GDM1 (cell line): ENCODE results near the gene TNFAIP1.
"Not testable (repeated sequence)": the region's sequence is repeated elsewhere in the genome, so short reads cannot be mapped to it uniquely, and the experiment has no call there.

Experiments
- DNase-seq: peaks from one replicate; lab custom pipeline; 2025; lab: John Stamatoyannopoulos, UW

The TNFAIP1 gene

DNA sequence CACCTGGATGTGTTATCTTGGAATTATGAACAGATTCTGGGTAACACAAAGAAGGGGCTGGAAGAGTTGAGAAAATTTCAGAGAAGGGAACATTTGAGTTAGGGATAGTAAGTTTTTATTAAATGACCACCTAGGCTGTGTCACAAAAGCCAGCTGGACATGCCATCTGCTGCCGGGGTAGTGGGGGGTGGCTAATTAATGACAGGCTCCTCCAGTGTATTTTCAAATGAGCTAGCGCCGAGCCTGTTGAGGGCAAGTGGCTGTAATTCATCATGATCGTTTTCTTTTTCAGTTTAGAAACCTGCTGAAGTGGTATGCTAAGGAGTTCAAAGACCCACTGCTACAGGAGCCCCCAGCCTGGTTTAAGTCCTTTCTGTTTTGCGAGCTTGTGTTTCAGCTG is 10.3 kb upstream of the TNFAIP1 start:
- no peak for DNase-seq

DNA sequence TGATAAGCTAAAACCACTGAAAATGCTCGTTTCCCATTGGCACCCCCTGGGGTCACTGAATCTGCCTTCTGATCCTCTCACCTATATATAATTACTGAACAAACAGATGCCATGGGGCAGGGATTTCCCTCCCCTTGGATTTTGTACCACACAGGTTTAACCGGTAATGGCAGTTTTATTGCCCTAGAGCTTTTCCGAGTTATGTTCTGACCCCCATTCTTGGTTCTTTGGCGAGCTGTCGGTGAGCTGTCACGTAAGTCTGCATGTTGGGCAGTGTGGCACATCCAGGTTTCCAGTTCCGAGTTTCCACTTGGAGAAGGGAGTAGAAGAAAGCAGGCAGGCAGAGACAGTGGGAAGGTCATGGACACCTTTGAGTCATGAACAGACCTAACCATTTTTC is 9.4 kb upstream of the TNFAIP1 start:
- no peak for DNase-seq

DNA sequence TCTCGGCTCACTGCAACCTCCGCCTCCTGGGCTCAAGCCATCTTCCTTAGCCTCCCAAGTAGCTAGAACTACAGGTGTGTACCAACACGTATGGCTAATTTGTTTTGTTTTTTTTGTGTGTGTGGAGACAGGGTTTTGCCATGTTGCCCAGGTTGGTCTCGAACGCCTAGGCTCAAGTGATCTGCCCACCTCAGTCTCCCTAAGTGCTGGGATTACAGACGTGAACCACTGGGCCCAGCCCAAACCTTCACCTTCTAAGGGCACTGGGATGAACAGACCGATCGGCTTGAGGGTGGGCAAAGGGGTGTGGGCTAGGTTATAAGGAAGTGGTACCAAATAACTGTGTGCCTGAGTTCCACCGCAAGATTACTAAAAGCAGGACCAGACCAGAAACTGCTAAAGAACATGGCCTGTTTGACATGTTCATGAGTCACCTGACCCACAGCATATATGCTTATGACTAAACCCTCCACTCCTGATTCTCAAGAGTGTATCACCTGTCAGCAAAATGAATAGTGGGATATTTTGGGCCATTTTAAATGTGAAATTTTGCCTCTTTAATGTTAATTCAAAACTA is 8.4 kb upstream of the TNFAIP1 start:
- no peak for DNase-seq

DNA sequence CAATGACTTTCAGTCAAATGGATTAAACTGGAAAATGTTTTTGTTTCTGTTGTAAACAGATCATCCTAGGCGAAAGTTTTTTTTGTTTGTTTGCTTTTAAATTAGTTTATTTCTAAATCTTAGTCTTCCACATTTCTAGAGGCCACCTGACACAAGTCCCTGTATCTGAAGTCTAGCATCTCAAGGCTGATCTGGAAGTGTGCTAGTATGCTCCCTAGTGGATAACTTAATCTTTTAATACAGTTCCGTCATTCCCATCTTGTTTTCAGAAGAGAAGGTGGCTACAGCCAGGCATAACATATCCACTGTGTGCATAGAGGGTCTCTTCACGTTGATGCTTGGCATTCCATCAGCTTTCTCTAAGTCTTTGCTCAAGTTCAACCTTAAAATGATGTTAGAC is 7.9 kb upstream of the TNFAIP1 start:
- no peak for DNase-seq

DNA sequence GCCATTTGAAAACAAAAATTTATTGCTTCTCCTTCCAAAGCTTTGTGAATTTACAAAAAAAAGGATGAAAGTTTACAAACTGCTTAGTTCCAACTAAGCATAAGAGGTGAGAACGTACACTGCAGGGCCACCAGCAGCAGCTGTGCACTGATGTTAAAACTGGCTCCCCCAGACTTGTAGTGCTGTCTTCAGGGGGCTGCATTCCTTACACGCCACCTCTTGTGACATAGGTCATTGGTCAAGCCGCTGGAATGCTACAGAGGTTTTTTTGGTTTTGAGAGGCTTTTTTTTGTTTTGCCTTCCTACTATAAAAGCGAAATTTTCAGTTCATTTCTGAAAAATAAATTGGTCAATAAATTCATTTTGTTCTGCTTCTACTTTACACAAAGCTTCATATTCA is 7.2 kb upstream of the TNFAIP1 start:
- no peak for DNase-seq

DNA sequence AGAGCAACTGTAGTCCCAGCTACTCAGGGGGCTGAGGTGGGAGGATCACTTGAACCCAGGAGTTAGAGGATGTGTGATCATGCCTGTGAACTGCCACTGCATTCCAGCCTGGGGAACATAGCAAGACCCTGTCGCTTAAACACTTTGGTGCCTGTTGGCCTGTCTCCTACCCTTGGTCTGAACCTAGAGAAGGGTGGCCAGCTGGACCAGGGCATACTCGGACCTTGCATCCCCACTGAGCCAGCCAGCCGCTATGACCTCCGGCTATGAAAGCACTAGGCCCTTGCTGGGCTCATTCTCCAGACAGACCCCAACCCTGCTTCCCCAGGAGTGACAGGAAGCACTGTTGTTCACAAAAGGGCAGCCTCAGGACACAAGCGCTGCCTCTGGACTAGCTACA is 4.9 kb upstream of the TNFAIP1 start:
- no peak for DNase-seq

DNA sequence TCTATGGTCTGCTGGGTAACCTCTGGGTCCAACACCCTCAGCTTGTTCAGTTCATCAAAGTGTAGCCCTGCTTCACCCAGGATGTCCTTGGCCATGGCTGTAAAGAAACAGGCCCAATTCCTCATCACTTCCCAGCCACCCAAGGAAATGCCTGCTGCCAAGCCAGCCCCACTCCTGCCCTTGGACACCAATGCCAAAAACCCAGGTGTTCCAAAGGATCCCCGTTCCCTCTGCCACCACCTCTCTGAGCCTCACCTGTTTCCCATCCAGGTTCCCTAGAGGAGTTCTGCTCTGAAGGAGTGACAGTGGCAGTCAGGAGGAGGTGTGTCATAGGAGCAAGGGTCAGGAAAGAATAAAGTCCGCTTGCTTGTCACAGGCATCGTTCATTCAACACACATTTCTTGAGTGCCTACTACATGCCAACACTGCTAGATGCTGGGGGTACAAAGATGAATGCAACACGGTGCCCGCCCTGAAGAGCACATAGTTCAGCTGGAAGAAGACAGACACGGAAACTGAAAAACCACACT is 3.6 kb upstream of the TNFAIP1 start:
- no peak for DNase-seq

DNA sequence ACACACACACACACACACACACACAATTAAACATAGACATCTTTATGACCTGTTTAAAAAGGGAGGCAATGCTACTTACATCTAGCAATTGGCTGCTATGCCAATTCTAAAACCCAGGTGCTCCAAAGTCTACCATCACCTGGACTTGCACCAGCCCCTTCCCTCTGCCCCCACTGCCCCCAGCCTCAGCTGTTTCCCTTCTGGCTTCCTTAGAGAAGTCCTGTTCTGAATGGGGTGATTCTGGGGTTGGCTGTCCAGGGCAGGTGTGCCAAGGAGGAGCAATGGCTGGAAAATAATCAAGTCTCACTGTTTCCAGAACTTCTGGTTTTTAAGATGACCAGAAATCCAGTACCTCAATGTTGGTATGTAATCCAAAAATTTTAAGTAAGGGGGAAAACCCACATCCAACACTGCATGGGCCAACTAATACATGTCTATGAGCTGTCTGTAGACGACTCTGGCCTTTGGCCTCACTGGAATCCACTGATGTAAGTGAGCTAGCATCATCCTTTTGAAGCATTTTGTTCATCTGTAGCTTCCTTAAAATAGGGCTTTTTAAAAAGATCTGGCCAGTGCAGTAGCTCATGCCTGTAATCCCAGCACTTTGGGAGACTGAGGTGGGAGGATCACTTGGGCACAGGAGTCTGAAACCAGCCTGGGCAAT is 2.3 kb upstream of the TNFAIP1 start:
- DNase-seq, result no peak

DNA sequence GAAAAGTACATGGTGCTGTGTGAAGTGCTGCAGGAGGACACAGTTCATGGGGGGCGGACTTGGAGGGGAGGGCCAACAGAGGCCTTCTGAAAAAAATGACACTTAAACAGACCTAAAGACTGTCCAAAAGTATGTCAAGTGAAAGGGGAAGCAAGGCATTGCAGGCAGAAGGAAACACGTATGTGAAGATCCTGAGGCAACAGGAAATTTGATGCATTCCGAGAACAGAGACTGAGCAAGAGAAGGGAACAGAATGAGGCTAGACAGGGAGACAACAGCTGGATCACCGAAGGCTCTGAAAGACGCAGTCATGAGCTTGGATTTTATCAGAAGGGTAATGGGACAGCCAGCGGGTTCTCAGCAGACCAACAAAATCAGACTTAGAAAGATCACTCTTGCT is 1.4 kb upstream of the TNFAIP1 start:
- no peak for DNase-seq

DNA sequence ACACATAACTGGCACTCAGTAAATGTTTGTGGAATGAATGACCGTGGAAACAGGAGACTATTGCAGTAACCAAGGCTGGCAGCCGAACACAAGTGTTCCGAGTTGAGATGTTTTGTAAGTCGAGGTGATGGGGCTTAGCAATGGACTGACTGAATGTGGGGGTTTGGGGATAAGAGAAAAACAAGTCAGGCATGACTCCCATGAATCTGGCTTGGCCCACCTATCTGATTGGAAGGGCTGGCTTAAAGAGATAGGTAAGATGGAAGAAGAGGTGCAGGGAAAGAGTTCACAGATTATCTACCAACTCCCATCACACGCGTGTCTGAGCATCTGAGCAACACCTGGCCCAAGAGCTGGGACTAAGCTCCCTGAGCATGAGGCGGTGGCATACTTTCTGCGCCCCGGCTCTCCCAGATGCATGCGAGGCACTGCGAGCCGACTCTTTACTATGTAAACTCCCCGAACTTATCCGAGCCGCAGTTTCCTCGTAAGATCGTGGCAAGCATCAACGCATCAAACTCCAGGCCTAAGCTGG is 828 bp upstream of the TNFAIP1 start:
- no peak for DNase-seq

DNA sequence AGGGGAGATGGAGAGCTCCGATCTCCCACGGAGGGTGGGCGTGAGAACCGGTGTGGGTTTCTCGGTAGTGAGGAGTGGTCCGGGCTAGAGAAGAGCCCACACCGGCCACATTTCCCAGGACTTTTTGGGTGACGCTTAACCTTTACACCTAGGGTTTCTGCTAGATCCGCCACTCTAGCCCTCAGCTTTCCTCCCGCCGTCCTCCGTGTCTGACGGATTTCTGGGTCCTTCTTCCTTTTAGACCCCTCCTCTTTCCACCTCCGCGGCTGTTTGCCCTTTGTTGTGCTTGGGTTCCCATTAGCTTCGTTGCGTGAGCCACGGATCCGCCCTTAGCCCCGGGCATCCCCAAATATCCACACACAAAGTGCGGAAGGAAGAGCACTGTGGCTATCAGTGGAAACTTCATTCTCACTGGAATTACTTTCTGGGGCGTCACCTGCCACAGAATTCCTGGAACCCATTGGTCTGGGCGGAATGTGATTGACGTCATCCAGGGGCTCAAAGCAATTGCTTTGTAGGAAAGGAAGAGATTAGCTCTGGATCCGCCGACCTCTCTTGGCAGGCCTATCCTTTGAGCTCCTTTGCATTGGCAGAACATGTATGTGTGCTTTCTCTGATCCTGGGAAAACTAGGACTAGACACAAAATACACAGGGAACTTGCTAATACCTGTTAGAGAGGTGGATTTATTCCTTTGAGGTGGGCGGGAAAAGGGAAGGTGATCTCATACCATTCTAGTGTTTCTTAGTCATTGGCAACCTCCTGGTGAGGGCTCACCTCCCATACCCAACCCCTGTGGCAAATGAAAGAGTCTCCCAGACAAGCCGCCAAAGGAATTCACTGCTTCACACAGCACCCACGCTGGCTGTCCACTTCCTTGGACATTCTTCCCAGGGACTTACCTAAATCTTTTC is 654 bp downstream of the TNFAIP1 start:
- DNase-seq, result no peak

DNA sequence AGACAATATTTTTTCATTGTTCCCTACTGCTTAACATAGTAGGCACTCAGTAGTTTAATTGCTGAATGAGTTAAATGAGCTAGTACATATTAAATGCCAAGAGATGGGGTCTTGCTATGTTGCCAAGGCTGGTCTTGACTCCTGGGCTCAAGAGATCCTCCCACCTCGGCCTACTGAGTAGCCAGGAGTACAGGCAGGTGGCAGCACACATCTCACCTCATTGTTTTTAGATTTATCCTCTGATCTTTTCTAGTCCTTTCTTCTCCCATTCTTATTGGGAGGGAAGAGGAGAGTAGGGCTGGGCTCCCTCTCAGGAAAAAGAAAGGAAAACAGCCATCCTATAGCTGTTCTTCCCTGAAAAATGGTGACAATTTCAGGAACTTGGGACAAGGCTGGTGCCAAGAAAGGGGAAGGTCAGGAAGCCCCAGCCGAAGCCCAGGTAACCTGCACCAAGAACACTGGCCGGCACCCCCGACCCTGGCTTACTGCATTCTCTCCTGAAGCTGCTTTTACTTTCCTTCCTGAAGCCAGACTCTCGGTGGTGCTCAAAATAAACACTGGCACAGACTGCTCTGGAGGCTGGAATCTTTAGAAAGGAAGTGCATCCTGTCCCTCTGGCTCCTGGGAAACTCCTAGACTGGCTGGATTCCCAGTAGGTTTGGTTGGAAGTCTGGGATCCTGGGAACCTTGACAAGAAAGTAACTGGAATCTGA is 2.7 kb downstream of the TNFAIP1 start:
- DNase-seq, result no peak

DNA sequence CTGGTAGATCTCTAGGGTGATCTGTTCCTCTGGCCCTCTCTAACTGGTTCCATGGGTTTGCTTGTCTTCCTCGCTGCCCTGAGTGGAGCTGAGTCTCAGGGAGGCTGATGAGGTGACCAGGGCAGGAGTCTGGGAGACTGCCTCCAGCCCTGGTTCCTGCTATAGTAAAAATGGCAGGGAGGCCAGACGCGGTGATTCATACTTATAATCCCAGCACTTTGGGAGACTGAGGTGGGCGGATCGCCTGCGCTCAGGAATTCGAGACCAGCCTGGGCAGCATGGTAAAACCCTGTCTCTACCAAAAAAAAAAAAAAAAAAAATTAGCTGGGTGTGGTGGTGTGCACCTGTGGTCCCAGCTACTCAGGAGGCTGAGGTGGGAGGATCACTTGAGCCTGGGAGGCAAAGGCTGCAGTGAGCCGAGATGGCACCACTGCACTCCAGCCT is 3.2 kb downstream of the TNFAIP1 start:
- DNase-seq, result not testable (repeated sequence)

DNA sequence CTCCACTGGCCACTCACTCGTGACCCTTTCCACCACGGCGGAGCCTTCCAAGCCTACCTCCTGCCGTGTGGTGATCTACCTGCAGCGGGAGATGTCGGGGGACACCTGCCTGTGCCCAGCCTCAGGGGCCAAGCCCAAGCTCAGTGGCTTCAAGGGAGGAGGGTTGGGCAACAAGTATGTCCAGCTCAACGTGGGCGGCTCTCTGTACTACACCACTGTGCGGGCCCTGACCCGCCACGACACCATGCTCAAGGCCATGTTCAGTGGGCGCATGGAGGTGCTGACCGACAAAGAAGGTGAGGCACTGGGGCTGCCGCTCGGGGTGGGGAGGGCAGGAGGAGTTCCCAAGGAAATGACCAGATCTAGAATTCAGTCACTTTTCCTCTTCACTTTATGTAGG is 3.9 kb downstream of the TNFAIP1 start:
- no peak for DNase-seq

DNA sequence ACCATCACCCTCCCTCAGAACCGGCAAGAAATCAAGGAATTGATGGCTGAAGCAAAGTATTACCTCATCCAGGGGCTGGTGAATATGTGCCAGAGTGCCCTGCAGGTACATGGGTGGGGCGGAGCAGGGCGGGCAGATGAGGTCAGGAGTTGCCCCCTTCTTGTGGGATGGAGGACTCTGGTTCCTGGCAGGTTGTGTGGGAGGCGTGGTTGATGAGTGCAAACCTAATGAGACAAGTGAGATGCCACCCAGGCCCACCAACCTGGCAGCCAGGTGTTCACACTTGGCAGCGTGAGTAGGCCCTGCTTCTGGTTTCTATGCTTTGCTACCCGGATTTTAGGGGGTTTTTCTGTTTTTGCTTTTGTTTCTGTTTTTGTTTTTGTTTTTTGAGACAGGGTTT is 4.8 kb downstream of the TNFAIP1 start:
- no peak for DNase-seq

DNA sequence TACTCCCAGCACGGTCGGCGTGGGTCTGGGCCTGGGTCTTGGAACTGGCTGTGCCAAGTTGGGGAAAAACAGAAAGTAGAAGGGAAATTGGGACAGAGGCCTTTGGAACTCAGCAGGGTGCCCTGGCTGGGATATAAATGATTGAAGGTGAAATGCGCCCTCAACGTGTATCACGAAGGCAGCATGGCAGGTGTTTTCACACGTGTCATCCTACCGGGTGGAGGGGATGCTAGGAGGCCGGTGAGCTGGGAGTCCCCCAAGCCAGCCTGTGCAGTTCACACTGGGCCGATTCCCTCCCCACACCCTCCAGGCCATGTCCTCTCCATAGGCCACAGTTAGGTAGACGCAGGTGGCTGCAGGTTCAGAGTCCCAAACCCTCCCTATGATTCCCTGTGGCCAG is 6.0 kb downstream of the TNFAIP1 start:
- no peak for DNase-seq

DNA sequence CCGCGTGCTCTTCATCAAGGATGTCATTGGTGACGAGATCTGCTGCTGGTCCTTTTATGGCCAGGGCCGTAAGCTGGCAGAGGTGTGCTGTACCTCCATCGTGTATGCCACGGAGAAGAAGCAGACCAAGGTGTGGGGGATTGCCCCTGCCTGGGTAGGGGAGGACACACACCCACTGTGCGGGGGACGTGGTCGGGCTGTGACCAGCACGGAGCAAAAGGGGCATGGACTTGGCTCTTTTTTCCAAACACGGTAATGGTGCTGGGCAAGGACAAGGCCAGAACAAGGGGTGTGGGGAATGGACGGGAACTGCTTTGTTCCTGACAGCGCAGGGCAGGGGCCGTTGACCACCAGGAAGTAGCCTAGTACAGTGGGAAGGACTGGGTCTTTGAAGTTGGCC is 6.8 kb downstream of the TNFAIP1 start:
- DNase-seq, result no peak

DNA sequence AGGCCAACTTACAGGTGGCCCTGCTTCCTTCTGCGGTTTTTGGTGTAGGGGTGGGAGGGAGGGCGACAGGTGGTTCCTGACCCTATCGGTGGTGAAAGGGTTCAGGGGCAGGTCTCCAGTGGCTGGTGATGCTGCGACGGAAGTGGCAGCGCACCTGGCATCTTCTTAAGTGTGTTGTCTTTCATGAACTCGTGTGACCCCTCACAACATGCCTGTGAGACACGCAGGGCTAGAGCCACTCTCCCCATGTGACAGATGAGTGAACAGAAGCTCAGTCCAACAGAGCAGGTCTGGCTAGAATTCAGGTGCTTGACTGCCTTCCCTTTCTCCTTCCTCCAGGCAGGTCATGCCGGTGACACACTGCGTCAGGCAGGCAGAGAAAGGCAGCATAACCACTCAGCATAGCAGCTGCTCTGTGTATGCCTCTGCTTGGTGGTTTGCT is 8.0 kb downstream of the TNFAIP1 start:
- DNase-seq, result no peak

DNA sequence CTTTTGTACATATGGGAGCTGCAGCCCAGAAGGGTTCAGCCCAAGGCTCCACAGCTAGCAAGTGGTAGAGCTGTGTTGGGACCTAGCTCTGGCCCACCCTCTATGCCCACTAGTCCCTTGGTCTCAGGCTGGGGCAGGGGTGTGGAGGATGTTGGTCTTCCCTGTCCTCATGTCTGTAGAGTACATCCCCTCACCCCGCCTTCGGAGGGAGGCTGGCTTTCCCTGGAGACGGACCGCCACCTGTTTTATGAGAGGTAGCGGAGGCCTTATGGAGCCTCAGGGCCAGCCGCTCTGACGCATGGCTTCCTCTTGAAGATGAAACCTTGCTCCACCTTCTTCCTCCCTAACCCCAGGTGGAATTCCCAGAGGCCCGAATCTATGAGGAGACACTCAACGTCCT is 8.4 kb downstream of the TNFAIP1 start:
- DNase-seq, result no peak

DNA sequence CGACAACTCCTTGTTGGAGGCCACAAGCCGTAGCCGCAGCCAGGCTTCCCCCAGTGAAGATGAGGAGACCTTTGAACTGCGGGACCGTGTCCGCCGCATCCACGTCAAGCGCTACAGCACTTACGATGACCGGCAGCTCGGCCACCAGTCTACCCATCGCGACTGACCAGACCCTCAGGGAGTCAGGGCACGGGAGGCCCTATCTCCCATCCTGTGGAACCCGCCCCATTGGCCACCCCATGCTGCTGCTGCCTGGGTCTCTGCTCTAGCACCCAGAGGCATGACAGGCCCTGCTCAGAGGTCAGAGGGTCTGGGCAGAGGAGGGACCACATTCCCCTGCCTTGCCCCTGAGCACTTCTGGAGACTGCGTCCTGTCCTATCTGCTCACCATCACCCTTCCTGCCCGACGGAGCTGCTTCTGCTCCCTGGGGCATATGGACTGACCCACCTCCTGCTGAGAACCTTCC is 8.9 kb downstream of the TNFAIP1 start:
- DNase-seq, result no peak

DNA sequence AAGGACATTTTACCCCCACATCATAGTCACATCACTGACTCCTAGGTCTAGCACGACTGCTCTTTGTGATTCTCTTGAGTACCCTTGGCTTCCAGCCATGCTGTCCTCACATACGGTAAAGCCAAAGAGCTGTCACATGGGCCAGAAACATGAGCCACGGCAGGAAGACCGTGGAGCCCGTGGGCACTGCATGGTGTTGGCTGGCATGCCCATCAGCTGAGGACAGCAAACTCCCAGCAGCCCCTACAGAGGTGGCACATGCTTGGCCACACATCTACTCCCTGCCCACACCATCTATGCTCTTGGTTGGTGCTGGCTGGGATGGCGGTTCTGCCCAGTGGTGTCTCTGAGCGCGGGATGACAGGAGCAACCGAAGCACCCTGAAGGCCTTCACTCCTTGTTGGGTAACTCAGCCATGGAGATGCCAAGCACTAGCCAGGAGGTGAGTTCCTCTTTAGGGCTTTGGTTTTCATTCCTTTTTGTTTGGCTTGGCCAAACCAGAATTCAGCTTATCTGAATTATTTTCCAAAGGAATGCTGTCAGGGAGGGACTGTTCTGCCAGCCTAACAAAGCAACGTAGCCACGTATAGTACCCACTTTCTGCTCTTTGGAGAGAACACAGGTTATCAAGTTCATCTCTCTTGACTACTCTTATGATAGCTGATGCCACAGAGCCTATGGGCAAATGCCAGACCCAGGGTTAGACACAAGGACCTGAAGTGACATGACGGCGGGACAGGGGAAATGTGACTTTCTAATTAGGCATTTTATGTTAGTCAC is 10.0 kb downstream of the TNFAIP1 start:
- DNase-seq, result no peak
